Measurements from ENCODE around the gene TUSC1.
"Not testable (repeated sequence)": the region's sequence is repeated elsewhere in the genome, so short reads cannot be mapped to it uniquely, and the experiment has no call there.

Gene TUSC1

DNA sequence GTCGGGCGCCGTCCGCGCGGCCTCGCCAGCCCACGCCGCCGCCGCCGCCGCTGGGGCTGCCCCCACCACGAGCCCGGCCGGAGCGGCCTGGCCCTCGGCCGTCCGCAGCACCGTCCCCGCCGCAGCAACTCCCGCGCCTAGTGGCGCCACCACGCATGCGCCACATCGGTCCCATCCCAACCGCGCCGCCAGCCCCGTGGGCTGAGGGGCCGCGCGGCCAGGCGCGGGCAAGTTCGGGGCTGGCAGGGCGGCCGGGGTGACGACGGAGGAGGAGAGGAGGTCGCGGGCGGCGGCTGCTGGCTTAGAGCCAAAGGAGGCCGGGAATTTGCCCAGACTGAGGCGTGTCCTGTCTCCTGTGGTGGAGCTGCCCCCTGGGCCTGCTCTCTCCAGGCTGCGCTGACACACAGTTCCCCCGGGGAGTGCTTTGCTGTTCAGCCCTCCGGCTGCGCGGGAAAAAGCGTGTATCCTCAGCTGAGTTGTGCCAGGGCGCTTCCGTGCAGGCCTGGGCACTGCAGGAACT is at the start of gene TUSC1:
TSS of gene TUSC1 (minus strand) at position 298 of the 520 bp plus-strand sequence. CDS start at position 166, 132 bp downstream.
- DNase-seq (ENCODE audit: low read depth): no peak

DNA sequence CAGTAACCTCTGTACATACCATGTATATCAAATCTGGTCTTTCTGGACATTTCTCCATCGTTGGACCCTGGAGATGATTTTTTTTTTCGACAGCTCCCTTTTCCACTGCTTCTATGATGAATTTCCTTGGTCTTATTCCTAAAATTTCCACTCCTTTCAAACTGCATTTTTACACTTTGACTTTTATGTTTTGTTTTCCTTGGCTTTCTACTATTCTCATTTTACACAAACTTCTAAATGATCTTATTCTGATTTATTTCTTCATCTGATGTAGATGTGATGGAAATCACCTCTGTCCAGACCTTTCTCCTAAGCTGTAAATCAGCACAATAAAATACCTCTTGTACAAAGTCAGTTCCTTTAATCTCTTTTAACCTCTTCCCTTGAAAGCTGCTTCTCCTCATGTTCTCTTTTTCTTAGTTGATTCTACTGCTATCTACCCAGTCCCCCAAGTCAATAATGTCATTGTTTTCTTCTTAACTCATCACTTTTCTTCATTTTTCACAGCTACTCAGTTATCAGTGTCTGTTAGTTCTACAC is 48.7 kb upstream of the TUSC1 start:
- no peak for DNase-seq (ENCODE audit: low read depth)

DNA sequence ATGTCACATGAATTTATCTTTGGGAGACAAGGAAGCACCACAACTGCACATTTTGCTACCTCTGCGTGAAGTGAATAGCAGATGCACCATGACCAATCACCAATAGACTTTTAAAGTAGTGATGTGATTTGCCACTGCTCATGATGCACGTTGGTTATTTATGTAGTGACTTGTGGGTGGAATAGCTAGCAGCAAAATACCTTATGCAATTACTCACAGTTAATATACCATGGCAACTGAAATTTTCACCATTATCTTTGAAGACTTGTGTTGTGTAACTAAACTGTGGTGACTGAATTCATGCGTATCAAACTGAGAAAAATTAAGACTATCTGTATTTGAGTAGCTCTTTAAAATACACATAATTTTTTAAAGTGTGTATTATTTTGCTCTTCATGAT is 46.2 kb upstream of the TUSC1 start:
- DNase-seq (ENCODE audit: low read depth): no peak

DNA sequence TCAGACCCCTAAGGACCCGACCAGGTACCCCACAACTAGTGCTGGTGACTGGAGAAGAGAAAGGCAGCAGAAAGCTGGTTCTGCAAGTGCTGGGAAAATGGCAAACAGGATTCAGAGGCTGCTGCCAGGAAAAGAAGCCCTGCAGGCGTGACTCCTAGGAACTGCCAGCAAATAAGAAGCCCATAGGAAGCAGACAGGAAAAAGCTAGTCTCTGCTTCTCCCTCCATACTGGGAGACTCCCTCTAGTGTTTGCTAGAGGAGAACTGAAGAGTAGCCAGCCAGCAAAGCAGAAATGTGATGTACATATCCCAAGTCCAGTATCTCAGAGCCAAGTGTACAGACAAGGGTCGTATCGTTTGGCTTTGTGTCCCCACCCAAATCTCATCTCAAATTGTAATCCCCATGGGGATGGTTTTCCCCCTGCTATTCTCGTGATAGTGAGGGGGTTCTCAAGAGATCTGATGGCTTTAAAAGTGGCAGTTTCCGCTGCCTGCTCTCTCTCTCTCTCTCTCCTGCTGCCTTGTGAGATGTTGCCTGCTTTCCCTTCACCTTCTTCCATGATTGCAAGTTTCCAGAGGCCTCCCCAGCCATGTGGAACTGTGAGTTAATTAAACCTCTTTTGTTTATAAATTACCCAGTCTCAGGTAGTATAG is 38.1 kb upstream of the TUSC1 start:
- DNase-seq (ENCODE audit: low read depth): no peak

GRCh38 chr9:25709941-25710340 is 31.7 kb upstream of the TUSC1 start:
- DNase-seq (ENCODE audit: low read depth): no peak

GRCh38 chr9:25704800-25705199 is 26.6 kb upstream of the TUSC1 start:
- DNase-seq (ENCODE audit: low read depth): no peak

- no peak for DNase-seq (ENCODE audit: low read depth)
Observed at GRCh38 chr9:25703701-25704357, 25.6 kb upstream of the TUSC1 start.

GRCh38 chr9:25702536-25702935 is 24.3 kb upstream of the TUSC1 start:
- DNase-seq (ENCODE audit: low read depth): no peak

- not testable (repeated sequence) for DNase-seq (ENCODE audit: low read depth)
Observed at GRCh38 chr9:25700899-25701298, 22.7 kb upstream of the TUSC1 start.

- DNase-seq (ENCODE audit: low read depth): no peak
Observed at GRCh38 chr9:25700430-25700829, 22.2 kb upstream of the TUSC1 start.

GRCh38 chr9:25691786-25692185 is 13.5 kb upstream of the TUSC1 start:
- DNase-seq (ENCODE audit: low read depth): no peak

- no peak for DNase-seq (ENCODE audit: low read depth)
Observed at GRCh38 chr9:25684321-25684720, 6.1 kb upstream of the TUSC1 start.

GRCh38 chr9:25681266-25681665 is 3.0 kb upstream of the TUSC1 start:
- no peak for DNase-seq (ENCODE audit: low read depth)

GRCh38 chr9:25678846-25679360 is 659 bp upstream of the TUSC1 start:
- no peak for DNase-seq (ENCODE audit: low read depth)

GRCh38 chr9:25677301-25678146 is 720 bp downstream of the TUSC1 start:
- no peak for DNase-seq (ENCODE audit: low read depth)

- DNase-seq (ENCODE audit: low read depth): not testable (repeated sequence)
Observed at GRCh38 chr9:25675858-25676257, 2.4 kb downstream of the TUSC1 start.

DNA sequence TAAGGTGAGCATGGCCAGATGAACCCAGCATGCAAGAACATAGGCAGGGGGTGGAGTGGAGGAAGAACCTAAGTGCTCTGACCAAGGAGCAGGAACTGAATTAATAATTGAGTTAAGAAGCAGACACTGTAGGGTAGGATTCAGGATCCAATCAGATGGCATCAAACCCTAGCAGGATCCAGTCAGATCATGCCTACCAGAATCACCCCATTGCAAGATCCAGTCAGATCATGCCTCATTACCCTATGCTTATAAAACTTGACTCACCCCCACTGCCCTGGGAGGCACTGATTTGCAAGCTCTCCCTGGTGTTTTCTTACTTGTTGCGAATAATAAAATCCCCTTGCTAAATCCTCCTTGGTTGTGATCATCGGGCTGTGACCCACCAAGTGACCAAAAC is 19.7 kb downstream of the TUSC1 start:
- DNase-seq (ENCODE audit: low read depth): no peak

- no peak for DNase-seq (ENCODE audit: low read depth)
Observed at GRCh38 chr9:25654417-25654816, 23.8 kb downstream of the TUSC1 start.

- no peak for DNase-seq (ENCODE audit: low read depth)
Observed at GRCh38 chr9:25648116-25648515, 30.1 kb downstream of the TUSC1 start.

GRCh38 chr9:25636026-25636425 is 42.2 kb downstream of the TUSC1 start:
- no peak for DNase-seq (ENCODE audit: low read depth)

DNA sequence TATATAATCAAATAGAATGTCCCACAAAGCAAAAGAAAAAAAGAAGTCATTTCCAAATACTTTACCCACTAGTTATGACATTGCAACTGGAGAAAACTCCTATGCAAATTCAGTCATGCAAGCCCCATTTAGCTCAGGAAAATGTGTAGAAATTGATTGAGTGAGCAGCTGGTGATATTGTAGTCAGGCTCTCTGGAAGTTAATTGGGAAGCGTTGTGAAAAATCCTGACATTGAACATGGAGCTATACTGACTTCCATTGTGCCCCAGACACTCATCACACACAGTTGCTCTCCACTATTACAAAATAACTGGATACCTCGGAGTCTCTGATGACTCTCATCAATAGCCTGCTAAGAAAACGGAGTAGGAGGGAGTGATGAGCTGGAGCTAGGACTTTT is 49.0 kb downstream of the TUSC1 start:
- no peak for DNase-seq (ENCODE audit: low read depth)
